NCI-H1105 (cell line): ENCODE data around the gene KCNB1.
"Not testable (repeated sequence)": the region's sequence is repeated elsewhere in the genome, so short reads cannot be mapped to it uniquely, and the experiment has no call there.

ENCODE experiments used
- DNase-seq: peaks from one replicate; lab custom pipeline; 2025; lab: John Stamatoyannopoulos, UW

Gene KCNB1

GRCh38 chr20:49319208-49319809, 163.2 kb downstream of the KCNB1 start:
- DNase-seq, result no peak

- DNase-seq, result no peak
These were observed 163.8 kb downstream of the KCNB1 start for GRCh38 chr20:49318430-49319207.

- no peak for DNase-seq
These were observed 164.4 kb downstream of the KCNB1 start for GRCh38 chr20:49318091-49318429.

GRCh38 chr20:49316704-49317103, 165.8 kb downstream of the KCNB1 start:
- DNase-seq, result no peak

GRCh38 chr20:49315580-49315979, 166.9 kb downstream of the KCNB1 start:
- no peak for DNase-seq

- DNase-seq, result not testable (repeated sequence)
These were observed 168.4 kb downstream of the KCNB1 start for GRCh38 chr20:49314052-49314451.
